Measurements from ENCODE around the gene PCDHGA6.

DNA sequence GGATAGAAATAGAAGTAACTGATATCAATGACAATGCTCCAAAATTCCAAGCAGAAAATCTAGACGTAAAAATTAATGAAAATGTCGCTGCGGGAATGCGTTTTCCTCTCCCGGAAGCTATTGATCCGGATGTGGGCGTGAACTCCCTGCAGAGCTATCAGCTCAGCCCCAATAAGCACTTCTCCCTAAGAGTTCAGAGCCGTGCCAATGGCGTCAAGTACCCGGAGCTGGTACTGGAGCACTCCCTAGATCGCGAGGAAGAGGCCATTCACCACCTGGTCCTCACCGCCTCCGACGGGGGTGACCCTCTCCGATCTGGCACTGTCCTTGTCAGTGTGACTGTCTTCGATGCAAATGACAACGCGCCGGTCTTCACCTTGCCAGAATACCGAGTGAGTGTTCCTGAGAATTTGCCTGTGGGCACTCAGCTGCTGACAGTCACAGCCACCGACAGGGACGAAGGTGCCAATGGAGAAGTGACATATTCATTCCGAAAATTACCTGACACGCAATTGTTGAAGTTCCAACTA is 39.9 kb downstream of the PCDHGA6 start:
- TF ChIP-seq FOSL1 (IDR thresholded peaks at IDR 0.05; ENCODE audit: low read depth) (no peak), TCF7L2 (IDR thresholded peaks at IDR 0.05; ENCODE audit: borderline replicate concordance, extremely low read depth, insufficient read depth, insufficient read length) (no peak), EZH2 (IDR thresholded peaks at IDR 0.05) (no peak), POLR2AphosphoS5 (IDR thresholded peaks at IDR 0.05; ENCODE audit: low read depth, low read length) (no peak), POLR2A (IDR thresholded peaks at IDR 0.05; ENCODE audit: borderline replicate concordance, extremely low read depth, insufficient read depth, insufficient read length) (no peak), SRF (IDR thresholded peaks at IDR 0.05; ENCODE audit: low read depth) (no peak), JUND (IDR thresholded peaks at IDR 0.05) (no peak), RAD21 (IDR thresholded peaks at IDR 0.05; ENCODE audit: low read depth) (0 out of 2 replicates have a peak, but pooled peaks have one; percentile 1)
- TF ChIP-seq, protein P1, sequence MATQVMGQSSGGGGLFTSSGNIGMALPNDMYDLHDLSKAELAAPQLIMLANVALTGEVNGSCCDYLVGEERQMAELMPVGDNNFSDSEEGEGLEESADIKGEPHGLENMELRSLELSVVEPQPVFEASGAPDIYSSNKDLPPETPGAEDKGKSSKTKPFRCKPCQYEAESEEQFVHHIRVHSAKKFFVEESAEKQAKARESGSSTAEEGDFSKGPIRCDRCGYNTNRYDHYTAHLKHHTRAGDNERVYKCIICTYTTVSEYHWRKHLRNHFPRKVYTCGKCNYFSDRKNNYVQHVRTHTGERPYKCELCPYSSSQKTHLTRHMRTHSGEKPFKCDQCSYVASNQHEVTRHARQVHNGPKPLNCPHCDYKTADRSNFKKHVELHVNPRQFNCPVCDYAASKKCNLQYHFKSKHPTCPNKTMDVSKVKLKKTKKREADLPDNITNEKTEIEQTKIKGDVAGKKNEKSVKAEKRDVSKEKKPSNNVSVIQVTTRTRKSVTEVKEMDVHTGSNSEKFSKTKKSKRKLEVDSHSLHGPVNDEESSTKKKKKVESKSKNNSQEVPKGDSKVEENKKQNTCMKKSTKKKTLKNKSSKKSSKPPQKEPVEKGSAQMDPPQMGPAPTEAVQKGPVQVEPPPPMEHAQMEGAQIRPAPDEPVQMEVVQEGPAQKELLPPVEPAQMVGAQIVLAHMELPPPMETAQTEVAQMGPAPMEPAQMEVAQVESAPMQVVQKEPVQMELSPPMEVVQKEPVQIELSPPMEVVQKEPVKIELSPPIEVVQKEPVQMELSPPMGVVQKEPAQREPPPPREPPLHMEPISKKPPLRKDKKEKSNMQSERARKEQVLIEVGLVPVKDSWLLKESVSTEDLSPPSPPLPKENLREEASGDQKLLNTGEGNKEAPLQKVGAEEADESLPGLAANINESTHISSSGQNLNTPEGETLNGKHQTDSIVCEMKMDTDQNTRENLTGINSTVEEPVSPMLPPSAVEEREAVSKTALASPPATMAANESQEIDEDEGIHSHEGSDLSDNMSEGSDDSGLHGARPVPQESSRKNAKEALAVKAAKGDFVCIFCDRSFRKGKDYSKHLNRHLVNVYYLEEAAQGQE (IDR thresholded peaks at IDR 0.05; ENCODE audit: low read depth): no peak
- TF ChIP-seq, protein P2, sequence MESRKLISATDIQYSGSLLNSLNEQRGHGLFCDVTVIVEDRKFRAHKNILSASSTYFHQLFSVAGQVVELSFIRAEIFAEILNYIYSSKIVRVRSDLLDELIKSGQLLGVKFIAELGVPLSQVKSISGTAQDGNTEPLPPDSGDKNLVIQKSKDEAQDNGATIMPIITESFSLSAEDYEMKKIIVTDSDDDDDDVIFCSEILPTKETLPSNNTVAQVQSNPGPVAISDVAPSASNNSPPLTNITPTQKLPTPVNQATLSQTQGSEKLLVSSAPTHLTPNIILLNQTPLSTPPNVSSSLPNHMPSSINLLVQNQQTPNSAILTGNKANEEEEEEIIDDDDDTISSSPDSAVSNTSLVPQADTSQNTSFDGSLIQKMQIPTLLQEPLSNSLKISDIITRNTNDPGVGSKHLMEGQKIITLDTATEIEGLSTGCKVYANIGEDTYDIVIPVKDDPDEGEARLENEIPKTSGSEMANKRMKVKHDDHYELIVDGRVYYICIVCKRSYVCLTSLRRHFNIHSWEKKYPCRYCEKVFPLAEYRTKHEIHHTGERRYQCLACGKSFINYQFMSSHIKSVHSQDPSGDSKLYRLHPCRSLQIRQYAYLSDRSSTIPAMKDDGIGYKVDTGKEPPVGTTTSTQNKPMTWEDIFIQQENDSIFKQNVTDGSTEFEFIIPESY (IDR thresholded peaks at IDR 0.05; ENCODE audit: extremely low read depth, insufficient replicate concordance, low read length): no peak
- TF ChIP-seq, protein P3, sequence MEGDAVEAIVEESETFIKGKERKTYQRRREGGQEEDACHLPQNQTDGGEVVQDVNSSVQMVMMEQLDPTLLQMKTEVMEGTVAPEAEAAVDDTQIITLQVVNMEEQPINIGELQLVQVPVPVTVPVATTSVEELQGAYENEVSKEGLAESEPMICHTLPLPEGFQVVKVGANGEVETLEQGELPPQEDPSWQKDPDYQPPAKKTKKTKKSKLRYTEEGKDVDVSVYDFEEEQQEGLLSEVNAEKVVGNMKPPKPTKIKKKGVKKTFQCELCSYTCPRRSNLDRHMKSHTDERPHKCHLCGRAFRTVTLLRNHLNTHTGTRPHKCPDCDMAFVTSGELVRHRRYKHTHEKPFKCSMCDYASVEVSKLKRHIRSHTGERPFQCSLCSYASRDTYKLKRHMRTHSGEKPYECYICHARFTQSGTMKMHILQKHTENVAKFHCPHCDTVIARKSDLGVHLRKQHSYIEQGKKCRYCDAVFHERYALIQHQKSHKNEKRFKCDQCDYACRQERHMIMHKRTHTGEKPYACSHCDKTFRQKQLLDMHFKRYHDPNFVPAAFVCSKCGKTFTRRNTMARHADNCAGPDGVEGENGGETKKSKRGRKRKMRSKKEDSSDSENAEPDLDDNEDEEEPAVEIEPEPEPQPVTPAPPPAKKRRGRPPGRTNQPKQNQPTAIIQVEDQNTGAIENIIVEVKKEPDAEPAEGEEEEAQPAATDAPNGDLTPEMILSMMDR (IDR thresholded peaks at IDR 0.05 in 2 of 3, conservative IDR thresholded peaks at IDR 0.05 in 1 of 3; ENCODE audit: borderline replicate concordance in 1 of 3, insufficient read depth in 1 of 3, low read depth in 2 of 3, low read length in 2 of 3): no peak
- TF ChIP-seq, protein P4, sequence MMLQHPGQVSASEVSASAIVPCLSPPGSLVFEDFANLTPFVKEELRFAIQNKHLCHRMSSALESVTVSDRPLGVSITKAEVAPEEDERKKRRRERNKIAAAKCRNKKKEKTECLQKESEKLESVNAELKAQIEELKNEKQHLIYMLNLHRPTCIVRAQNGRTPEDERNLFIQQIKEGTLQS (IDR thresholded peaks at IDR 0.05): no peak
- TF ChIP-seq, protein P5, sequence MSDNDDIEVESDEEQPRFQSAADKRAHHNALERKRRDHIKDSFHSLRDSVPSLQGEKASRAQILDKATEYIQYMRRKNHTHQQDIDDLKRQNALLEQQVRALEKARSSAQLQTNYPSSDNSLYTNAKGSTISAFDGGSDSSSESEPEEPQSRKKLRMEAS (IDR thresholded peaks at IDR 0.05): no peak
